SHP77 (cell line): ENCODE measurements around the gene CACNA1C.

ENCODE experiments used
- DNase-seq, 2 experiments: peaks; one replicate each; lab custom pipeline; 2025; lab: John Stamatoyannopoulos, UW

The CACNA1C gene

DNA sequence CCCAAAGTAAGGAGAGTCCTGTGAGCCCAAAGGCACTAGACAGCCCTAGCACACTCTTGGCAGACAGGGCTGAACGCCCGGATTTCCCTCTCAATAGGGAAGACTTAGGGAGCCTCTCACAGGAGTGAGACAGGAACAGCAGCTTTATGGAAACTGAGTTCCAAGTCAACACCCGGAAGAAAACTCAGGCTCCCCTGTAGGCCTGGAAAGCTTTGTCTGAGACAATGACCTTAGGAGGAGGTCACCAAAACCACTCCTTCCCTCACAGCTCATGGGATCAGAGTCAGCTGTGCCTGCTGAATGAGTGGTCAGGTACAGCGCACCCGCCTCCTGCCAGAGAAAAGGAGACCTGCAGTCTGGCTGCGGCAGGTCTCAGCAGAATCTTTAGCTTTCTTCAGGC is 229.5 kb downstream of the CACNA1C start:
- no peak for DNase-seq

DNA sequence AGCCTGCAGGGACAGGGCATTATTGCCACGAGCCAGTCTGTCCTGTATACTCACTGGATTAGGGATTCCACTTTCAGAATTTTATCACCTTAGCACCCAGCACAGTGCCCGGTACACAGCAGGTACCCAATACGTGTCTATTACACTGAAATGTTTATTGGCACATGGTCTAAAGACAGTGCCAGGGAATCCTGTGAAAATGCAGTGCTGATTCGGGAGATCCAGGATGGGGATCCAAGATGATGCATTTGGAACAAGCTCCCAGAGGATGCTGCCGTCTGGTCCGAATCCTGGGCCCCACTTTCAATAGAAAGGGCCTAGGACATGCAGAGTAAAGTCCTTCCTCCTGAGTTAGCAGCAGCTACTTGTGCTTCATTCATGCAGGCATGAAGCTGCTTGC is 230.7 kb downstream of the CACNA1C start:
- no peak for DNase-seq

DNA sequence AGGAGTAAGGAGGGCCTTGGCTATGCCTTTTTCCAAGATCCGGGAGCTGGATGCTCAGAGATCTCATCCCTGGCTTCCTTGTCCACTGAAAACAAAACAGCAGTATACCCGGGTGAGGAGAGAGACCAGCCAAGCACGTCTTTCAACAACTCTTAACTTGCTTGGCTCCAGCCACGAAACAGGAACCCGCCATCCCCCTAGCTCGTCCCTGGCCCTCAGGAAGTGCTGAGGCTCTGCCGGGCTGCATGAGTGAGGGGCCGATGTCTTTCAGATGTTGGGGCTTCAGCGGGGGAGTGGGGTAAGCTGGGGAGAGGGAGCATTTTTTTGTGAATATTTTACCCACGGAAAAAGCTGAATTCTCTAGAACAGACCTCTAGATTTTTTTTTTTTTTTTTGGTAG is 231.1 kb downstream of the CACNA1C start:
- DNase-seq, result no peak

DNA sequence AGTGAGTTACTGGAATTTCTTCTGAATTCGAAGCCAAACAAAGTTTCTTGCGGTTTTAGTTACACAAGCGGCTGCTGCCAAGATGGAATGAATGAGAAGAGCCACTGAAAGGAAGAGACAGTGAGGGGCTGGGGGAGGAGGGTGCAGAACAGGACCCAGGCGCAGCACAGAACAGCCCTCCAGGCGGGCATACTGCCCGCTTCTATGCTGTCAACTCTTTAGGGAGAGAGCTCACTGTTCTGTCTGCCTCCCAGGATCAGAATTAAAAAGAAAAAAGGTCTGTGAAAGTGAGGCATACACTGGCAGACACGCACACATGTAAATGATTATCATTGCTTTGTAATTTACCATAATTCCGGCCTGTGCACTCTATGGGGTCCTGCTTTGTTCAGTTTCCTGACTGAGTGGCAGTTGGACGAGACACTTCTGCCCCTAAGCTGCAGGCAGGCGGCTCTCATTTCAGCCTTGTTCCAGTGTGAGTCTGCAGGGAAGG is 231.6 kb downstream of the CACNA1C start:
- DNase-seq, result no peak

DNA sequence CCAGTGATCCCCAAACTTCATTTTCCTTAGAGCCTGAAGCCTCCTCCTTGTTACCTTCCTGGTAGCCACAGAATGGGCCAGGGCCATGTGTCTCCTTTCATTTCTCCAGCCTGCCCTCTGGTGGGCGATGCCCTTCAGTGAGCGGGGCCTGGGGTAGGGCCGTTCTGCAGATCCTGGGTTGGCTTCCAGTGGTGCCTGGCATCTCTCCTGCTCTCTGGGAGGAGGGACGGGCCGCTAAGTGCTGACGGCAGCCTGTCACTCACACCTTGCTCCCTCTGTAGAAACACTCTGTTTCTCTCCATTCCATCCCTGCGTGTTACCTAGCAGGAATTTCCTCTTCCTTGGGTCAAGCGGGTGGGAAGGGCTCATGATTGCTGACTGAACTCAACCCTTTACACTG is 232.1 kb downstream of the CACNA1C start:
- peak; percentile 21 for DNase-seq

DNA sequence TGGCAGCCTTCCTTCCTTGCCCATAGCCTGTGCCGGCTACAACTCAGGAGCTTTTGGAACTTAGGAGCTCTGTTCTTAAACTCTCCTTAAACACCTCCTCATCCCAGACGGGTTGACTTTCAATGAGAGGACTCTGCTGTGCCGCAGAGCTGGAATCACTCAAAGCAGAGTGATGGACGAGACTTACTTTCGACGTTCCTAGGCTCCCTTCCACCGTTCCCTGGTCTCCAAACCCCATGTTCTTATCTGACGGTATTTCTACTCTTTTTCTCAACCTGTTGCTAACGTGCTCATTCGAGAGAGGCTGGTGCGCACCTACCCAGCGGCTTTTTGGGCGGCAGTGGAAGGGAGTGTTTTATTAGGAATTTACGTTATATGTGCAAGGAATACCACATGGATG is 232.7 kb downstream of the CACNA1C start:
- DNase-seq, result no peak

DNA sequence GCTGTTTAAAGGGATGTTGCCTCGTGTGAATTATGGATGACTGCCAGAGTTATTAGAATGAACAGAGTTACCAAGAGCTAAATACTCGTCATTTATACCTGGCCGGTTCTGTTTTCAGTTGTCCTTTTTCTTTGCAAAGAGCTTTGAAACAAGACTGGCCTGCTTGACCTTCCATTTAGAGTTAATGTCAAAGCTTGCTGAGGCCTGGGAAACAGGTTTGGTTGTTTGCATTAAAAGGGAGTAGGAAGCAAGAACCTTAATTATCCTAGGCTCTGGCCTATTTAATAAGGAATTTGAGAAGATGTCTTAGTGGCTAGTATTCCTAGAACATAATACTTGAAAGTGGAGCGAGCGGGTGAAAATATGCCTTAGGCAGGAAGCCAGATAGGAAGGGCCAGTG is 233.3 kb downstream of the CACNA1C start:
- no peak for DNase-seq

DNA sequence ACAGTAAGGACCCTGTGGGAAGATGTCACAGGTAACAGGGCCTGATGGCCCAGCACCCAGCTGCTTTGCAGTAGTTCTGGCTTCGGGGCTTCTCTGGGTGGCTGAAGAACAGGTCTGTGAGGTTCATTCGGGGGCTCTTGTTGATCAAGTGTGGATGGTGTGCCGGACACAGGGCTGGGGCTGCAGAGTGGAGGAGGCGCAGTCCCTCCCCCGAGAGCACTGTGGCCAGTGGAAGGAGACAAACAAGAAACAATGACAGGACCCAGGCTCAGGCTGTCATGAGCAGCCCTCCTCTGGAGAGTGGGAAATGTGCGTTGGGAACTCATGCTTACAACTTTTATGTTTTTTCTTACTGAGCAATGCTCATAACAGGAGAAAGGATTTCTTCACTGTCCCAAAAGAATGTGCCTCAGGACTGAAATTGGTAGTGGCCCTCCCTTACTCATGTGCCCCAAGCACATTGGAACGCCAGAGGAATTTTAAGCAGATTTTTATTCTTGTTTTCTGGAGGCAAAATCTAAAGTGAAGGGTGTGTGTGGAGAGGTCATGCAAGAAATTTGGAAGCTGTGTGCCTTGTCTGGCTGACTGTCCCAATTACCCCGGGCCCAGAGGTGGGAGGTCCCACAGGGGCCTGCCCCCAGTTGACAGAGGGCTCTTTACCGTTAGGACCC is 233.8 kb downstream of the CACNA1C start:
- DNase-seq, result no peak

DNA sequence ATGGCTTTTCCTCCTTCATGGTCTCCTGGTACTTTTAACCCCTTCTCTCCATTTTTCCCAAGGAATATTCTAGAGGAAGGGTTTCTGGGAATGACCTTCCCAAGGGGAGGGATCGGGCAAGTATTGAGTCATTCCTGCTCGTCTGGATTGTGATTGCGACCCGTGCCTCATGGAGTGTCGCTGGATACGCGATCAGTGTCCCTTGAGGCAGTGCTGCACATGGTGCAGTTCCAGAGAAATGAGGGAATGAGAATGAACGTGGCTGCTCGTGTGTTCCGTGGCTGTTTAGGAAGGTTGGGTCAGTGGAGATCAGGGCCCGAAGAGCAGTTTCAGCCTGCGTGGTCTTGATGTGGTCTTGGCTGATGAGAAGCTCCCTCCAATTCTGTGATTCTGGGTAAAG is 234.4 kb downstream of the CACNA1C start:
- DNase-seq, result no peak

DNA sequence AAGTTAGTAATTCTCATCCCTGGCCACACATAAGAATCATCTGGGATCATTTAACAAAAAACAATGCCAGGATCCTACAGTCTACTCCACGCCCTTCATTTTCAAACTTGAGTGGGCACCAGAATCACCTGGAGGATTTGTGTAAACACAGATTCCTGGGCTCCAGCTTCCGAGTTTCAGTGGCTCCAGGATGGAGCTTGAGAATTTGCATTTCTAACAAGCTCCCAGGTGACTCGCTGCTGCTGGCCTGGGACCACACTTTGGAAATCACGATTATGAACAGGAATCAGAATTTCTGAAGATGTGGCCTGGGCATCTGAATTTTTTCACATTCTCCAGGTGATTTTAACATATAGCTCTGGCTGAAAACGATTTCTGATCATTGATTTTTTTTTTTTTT is 234.8 kb downstream of the CACNA1C start:
- DNase-seq, result no peak

DNA sequence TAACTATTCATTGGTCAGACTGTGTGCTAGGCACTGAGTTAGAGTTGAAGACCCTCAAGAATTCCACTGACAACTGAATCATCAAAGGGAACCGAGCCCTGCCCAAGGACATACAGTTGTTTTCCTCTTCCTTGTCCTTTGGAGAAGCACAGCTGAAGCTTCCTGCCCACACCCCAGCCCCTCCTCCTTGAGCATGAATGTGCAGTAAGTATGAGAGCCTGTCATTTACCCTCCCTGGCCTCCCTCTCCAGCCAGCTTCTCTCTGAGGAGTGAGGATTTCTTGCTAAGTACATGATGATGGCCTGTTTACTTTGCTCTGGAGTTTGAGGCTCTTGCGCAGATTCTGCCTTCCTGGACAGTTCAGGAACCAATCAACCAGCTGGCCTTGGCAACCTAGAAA is 235.2 kb downstream of the CACNA1C start:
- DNase-seq, result no peak

DNA sequence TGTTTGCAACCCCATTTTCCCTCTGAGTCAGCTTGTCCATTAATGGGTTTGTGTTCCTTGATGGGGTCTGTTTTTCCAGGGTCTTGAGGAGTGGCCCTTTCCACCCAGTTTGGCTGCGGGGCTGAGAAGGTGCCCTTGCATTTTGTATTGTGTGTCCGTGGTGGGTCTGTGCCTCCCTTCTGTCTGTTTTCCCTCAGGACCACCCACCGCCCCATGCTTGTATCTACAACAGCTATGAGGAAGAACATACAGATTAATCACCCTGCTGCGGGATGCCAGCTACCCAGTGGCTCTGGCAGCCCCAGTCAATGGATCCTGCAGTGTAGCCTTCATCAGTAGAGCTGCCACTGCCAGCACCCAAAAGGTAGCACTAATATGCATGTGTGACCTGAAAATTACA is 235.7 kb downstream of the CACNA1C start:
- no peak for DNase-seq

DNA sequence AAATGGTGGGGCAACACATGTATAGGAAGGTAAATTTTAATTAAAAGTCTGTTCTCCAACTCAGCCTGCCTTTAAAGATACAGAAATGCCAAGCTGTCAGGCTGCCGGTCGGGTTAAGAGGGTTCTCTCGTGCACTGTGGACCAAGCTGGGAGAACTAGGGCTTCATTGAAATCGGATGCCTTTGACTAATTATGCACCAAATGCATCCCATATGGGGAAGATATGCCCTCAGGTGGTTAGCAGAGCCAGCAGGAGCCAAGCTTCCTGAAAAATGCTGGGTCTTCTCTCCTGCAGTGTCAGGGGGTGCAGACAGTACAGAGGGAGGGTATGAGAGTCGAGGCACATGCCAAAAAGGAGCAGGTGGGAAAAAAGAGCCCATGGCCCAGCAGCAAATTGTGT is 236.1 kb downstream of the CACNA1C start:
- no peak for DNase-seq

DNA sequence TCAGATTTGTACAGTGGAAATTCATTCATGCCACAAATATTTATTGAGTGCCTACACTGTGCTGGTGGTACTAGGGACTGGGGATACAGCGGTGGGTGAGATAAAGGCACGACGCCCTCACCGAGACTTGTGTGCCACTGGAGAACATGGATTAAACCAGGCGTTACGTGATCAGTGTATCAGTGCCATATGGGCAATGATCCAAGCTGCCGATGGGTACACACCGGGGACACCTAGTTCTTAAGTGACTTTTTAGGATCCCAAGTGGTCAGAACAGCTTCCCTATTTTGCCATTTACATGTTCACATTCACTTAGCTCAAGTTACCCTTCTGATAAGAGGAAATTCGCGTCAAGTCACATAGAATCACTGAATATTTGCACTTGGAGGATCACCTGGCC is 236.7 kb downstream of the CACNA1C start:
- DNase-seq, result no peak

DNA sequence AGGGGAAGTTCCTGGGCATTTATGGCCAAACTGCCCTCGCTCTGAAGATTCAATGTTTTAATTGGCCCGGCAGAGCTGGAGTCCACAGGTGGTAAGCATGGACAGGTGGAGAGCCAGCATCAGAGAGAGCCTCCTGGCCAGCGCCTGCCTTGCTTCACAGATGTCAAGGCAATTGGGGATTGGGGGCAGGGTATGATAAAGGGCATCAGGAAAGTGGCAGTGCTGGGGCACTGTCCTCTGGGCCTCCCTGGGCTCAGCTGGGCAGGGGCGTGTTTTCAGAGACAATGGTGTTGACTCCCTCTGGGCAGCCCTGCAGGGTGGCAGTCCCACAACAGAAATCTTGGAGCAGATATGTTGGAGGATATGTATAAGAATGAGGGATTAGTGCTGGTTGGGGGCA is 237.3 kb downstream of the CACNA1C start:
- DNase-seq, result no peak

DNA sequence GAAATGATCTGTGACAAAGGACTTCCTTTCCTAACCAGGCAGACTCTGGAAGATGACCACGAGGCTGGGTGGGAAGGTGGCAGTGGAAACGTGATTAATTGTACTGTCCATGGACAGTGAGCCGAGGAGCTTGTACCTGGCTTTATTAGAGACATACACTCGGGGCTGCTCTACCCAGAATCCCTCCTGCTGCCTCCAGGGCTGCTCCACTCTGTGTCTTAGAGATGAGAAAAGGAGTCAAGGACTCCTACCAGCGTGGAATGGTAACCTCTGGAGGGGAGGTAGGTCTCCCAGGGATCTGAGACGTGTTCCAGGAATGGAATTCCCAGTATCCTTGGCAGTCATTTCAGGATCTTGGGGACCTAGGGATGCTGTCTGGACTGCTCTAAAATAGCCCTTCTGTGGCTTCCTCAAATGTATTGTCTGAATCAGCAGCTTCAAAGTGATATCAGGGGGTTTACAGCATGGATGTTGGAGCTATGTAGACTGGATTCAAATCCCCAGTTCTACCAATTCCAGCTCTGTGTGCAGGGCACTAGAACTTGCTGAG is 237.8 kb downstream of the CACNA1C start:
- DNase-seq, result no peak

DNA sequence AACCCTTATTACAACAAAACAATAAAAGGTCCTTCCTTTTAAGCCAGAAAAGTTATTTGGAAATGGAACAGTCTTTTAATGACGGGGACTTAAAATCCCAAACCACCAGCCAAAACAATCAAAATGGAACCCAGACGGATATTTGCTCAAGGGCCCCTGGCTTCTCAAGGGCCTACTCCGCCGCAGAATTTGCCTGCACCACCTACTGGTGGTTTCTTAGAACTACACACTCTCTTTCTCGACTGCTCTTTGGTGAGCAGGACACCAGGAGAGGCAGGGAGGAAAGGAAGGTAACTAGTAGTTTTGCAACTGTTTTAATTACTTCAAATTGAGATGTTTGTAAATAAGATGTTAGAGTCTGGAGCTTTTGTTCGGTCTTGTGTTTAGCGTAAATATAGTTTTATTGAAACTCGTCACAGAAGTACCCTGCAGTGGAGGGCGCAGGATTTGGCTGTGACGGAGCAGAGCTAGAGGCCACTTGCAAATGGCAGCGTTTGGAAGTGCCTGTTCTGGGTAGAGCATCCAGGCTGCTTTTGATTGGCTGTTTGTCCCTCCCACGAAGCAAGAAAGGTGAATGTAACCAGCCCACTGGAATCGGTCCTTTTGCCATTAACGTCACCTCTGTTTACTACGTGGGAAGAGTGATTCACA is 238.5 kb downstream of the CACNA1C start:
- DNase-seq, result no peak

DNA sequence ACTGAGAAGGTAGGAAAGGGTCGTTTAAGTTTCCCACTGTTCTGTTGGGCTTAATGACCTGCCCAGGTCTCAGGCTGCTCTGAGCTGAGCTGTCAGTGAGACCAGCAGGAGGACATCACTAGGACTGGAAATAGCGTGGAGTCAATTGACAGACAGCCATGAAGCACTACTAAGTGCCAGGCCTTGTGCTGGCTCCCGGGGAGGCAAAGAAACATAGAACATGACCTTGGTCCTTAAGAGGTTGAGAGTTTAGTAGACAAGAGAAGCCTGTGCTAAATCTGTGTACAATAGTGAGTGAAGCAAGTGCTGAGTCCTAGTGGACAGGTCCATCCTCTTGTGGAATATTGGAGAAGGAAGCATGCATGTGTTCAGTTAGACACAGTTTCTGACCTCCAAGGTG is 239.2 kb downstream of the CACNA1C start:
- DNase-seq, result no peak

DNA sequence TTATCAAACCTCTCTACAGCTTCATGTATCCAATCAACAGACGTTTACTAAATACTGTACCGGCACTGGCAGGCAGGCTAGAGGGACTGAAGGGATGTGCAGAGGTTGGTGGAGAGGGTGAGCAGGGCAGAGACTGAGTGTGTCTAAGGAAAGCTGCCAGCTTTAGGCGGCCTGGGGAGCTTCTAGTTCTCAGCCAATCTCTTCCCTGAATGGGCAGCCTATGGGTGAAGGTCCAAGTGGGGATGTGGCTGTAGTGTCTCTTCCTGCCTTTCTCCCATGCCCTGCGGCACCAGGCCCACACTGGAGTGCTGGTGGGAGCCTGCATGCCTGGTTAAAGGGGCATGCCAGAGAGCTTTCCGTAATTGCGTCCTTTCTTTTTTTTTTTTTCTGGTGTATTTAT is 239.8 kb downstream of the CACNA1C start:
- no peak for DNase-seq

DNA sequence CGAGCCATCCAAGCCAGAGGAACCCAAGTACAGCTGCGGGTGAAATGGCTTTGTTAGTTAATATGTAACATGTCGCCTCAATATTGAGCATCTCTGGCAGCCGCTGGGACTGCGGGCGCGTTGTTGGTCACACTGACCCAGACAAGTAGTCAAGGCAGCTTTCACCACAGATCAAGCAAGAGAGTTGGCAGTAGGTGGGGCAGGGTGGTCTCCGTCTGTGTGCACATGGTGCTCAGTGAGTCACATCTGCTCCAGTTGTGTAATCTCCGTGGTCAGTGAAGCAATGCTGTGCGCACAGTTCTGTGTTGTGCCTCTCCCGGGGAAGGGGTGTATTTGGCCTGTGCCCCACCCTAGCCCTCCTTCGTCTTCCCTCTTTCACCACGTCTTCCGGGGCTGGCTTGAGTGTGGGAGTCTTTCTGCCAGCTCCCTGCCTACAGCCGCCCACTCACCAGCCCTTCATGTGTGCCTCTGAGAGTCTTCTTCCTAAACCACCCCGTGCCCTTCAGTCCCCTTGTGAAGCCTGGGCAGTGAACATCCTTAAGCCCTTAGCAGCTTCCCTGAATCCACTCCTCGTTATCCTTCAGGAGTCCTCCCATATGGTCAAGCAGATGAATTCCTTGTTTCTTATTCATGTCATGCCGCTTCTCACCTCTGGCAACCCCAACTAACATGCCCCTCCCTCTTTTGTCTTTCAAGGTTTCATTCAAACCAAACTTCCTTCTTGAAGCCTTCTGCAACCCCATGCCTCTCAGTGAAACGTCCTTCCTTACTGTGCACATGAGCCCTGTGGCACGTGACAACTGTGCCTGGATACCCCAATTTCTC is 242.1 kb downstream of the CACNA1C start:
- DNase-seq, result no peak

DNA sequence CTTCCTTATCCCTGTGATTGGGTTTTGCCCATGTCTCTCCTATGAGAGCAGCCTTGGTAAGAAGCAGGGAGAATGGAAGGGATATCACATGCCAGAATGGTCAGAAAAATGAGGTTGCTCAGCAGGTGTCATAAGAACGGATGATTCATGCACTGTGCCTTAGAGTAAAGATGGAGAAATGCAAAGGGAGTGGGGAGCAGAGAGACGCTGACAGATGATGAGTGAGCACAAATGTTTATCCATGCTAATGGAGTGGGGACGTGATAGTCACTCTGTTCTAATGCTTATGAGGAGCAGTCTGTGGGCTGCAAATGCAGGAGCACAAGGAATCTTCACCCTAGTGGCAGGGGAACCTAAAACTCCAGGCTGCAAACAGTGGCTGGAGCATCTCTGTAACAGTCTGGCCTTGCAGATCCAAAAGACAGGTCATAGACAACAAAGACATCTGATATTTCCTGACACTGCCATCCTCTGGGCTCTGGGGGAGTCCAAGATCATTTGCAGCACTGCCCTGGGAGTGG is 243.2 kb downstream of the CACNA1C start:
- no peak for DNase-seq

DNA sequence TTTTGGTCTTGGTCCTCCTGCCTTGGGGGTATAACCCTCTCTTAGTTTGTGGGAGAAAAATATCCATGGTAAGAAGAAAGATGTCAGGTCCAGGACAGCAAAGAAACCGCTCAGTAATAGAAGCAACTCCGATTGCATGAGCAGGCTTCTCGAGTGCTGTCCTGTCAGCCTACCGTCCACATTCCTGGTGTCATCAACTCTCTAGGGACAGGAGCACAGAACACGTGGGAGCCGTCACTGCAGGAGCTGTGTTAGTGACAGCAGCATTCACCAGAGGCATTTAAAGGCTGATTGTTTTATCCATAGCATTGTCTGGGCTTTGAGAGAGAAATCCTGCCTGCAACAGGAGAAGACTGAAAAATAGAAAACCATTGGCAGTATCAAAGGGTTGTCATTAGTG is 244.2 kb downstream of the CACNA1C start:
- no peak for DNase-seq

DNA sequence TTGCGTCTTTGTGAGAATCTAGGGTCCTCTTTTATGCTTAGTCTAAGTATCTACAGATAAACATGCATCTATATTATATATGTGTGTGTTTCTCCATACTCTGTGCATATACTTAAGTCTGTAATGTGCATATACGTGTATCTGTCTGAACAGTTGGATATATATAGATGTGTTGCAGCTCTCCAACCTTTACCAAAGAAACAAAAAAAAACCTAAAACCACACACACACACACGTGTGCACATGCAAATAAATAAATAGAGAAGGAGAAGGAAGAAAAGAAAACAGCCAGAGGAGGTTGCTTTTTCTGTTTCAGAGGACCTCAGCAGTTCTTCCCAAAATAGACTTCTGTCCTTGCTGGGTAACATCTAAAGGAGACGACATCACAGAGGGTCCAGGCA is 244.9 kb downstream of the CACNA1C start:
- no peak for DNase-seq
